GM21528 (cell line): ENCODE measurements around the gene RASSF3.
"Not testable (repeated sequence)": the region's sequence is repeated elsewhere in the genome, so short reads cannot be mapped to it uniquely, and the experiment has no call there.

Source experiments
- ATAC-seq: cut with Tn5 transposase; IDR thresholded peaks from one replicate; pipeline ENCODE4 v1.9.1; 2021; ENCODE audit warnings: mild to moderate bottlenecking, moderate library complexity; ENCODE audit not compliant: unreplicated experiment, low FRiP score

The RASSF3 gene

DNA sequence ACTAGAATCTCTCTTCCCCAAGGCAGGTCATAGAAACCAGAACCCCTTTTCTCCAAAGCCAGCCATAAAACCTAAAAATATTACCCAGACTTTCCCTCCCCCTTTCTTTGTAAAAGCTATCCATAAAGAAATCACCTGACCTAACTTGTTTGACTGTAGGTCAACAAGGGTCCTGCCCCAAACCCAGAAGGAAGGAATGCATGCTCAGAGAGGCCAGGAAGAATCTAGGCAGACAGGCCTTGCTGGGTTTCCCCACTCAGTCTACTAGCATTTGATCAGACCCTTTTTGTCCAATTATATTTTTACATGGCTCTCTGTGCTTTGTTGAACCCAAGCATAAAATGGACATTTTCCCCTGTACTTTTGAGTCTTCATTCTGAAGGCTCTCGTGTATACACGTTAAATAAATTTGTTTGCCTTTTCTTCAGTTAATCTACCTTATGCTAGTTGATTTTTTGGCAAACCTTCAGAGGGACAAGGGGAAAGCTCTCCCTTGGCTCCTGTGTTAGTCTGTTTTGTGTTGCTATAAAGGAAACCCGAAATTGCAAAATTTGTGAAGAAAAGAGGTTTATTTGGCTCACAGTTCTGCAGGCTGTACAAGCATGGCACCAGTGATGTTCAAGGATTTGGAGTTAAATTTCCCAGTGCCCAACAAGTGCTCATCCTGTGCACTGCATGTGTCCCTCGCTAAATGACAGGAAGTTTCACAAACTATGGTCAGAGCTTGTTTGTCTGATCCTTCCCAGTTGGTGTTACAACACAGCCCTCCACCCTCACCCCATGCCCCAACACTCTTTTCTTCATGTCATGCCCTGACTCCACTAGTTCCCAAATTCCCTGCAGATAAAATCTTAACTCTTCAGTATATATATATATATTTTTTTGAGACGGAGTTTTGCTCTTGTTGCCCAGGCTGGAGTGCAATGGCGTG lies 14.2 kb upstream of the RASSF3 start:
- no peak for ATAC-seq

GRCh38 chr12:64598831-64599230 lies 11.5 kb upstream of the RASSF3 start:
- ATAC-seq = no peak

GRCh38 chr12:64600164-64600561 lies 10.1 kb upstream of the RASSF3 start:
- no peak for ATAC-seq

- ATAC-seq = no peak
These were observed 7.0 kb upstream of the RASSF3 start for GRCh38 chr12:64603183-64603841.

DNA sequence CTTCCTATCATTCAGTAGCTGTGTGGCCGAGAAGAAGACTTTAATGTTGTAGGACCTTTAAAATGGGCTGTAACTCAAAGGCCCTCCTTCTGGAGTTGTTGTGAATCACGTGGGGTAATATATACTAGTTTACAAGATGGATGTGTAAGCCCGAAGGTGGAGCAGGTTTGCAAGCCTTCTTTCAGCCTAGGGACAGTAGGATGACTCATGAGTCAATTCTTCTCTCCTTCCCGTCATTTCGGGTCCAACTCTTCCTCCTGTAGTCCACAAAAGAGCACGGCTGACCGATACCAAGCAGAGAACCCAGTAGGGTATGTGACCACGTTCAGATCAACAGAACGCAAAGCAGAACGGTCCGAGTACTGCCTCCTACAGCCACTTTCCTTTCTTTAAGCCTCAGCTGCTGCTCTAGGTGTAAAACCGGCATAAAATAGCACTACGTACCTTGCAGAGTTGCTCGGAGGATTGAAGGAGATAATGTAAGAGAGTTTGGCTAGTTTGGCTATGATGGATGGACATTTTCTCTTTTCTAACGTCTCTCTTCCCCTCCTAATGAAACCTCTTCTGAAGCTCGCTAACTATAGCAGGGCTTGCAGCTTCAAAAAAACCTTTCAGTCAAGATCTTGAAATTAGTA lies 1.3 kb upstream of the RASSF3 start:
- ATAC-seq = peak; percentile 22

- ATAC-seq = no peak
These were observed 688 bp upstream of the RASSF3 start for GRCh38 chr12:64609536-64610078.

GRCh38 chr12:64610660-64611340 lies 505 bp downstream of the RASSF3 start:
- peak; percentile 51 for ATAC-seq

GRCh38 chr12:64611341-64612284 lies 1.3 kb downstream of the RASSF3 start:
- no peak for ATAC-seq

DNA sequence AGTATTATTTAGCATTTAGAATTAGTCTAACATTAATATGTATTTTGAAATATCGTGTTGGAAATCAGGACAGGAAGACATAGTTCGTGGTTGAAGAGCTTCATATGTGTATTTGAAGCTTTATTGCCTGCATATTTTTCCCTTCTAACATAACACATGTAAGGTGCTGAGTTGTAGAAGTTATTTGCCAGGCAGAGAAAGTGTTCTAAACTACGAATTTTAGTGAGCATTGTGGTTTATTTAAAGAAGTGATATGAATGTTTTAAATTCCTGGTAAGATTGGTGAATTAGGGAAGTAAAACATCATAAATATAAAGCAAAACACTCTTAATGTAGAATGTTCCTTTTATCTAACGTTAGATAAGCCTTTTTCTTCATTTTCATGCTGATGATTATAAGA lies 2.5 kb downstream of the RASSF3 start:
- no peak for ATAC-seq

- not testable (repeated sequence) for ATAC-seq
These were observed 3.6 kb downstream of the RASSF3 start for GRCh38 chr12:64613775-64614398.

DNA sequence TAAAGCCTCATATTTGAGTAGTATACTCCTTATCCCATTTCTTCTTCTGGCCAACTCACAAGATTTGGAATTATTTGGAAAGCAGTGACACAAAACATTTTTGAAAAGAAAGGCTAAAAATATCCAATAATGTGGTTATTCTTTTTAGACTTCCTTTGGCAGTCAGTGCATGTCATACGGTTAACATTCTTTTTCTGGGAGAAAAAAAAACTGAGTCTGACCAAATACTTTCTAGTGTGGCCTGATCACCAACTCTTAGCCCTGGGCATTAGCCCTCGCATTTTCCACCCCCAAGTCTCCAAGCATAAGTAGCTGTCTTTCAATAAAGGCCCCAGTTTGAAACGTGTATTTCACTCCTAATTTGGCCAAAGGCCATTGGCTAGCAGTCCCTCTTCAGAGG lies 5.9 kb downstream of the RASSF3 start:
- no peak for ATAC-seq

DNA sequence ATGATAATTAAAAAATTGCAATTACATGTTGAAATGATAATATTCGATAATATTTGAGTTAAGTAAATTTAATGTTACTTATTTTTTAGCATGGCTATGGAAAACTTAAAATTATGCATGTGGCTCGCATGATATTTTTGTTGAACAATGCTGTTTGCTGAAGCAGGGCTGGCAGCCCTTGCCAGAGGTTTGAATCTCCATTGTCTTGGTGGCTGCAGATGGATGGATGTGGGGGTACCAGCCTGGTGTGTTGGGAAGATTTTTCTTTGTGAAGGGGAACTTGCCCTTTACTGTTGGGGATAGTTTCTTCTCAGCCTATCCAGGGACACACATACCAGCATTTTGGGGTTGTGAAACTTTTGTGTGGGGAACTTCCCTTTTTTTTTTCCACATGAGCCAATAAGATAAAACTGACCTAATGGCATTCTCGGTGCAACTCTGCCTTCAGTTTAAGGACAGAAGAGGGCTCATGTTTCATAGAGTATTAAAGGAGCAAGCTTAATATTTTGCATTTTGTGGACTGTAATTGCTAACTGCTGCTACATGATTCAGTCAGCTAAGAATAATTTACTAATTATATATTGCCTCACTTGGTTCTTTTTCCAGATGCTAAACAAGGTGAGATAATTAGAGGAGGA lies 8.8 kb downstream of the RASSF3 start:
- peak; percentile 28 for ATAC-seq

GRCh38 chr12:64621257-64621942 lies 11.1 kb downstream of the RASSF3 start:
- ATAC-seq = peak; percentile 72

DNA sequence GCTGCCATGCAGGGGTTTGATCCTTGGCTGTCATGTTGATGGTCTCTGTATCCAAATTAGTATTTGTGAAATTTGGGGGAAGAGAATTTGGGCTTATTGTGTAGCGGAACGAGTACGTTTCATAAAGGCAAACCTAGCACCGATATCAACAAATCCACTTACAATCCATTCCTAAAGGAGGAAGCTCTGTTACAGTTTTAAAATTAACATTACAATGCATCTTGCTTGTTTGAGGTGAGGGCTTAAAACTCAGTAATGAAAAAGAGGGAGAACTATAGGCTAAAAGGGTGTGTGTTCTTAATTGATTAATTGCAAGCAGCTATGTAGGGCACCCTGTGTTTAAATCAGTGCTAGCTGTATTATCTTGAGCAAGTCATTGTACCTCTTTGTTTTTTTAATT lies 13.7 kb downstream of the RASSF3 start:
- ATAC-seq = no peak

DNA sequence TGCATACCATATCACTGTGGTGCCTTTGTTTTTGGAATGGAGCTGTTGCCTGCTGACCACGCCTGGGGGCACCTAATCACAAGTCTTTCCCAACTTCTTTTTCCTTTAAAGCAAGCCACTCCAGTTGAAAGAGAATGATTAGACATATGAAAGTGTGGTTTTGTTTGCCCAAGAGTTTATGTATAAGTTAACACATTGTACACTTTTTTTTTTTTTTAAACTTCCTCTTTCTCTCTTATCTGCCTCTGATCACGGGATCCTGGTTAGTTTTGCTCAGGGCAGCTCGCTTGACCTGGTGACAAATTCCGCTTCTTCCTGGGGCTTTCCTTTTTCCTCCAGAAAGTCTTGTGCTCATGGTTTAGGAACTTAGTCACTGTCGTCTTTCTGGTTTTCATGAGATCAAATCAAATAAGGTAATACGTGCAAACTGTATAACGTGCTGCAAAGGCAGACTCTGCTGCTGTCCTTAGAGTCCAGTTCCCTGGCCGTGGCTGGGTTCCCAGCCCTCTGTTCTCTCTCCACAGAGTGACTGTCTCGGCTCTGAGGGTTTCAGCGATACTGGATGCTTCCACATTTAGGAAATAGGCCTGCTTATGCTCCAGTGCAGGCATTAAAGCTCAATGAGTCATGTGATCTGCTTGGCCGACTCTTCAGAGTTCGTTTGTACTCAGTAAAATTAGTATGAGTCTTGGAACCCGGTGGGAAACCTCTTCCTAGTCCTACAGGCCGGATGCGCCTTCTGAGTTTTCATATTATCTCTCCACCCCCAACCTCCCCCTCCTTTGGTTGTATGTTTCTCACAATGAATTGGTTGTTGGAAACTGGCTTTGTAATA lies 15.2 kb downstream of the RASSF3 start:
- ATAC-seq = peak; percentile 52

- ATAC-seq = not testable (repeated sequence)
These were observed 16.3 kb downstream of the RASSF3 start for GRCh38 chr12:64626588-64626987.

DNA sequence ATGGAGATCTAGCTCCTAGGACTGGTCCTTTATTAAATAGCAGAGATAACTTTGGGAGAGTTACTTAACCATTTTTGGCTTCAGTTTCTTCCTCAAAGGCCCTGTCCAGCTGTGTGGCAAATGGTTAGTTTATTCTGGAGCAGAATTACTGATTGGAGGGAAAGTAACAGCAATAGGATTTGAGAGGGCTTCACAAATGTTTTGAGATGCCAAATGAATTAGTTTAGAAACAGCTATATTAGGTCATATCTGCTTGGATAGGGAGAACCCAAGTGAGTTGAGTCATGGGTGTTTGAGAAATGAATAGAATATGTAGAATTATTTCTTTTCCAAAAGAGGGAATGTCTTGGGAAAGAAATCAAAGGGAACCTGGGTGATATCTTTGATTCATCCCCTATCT lies 17.5 kb downstream of the RASSF3 start:
- no peak for ATAC-seq
